ENCODE measurements around the gene GAP43. TPM values are rescaled to one million over a fixed set of nuclear protein-coding genes. Genes with fewer than 3 reads are reported as not detected.

The GAP43 gene
- total RNA-seq, 1 donor from 2014 or later, result 5.7 TPM

- H3K27ac Mint-ChIP-seq, result no peak overlapping the region
- no peaks in the 10 kb centered on the region for H3K27me3 Mint-ChIP-seq (ENCODE audit: low read depth)
- peaks cover 4% of the 10 kb centered on the region for H3K9me3 Mint-ChIP-seq
- H3K4me1 Mint-ChIP-seq, result peaks cover under 1% of the 10 kb centered on the region
- H3K36me3 Mint-ChIP-seq, result no peaks in the 10 kb centered on the region
- no peak for DNase-seq (ENCODE audit: low spot score in 2 of 2, unreplicated experiment in 2 of 2)
- TF ChIP-seq, protein P1, sequence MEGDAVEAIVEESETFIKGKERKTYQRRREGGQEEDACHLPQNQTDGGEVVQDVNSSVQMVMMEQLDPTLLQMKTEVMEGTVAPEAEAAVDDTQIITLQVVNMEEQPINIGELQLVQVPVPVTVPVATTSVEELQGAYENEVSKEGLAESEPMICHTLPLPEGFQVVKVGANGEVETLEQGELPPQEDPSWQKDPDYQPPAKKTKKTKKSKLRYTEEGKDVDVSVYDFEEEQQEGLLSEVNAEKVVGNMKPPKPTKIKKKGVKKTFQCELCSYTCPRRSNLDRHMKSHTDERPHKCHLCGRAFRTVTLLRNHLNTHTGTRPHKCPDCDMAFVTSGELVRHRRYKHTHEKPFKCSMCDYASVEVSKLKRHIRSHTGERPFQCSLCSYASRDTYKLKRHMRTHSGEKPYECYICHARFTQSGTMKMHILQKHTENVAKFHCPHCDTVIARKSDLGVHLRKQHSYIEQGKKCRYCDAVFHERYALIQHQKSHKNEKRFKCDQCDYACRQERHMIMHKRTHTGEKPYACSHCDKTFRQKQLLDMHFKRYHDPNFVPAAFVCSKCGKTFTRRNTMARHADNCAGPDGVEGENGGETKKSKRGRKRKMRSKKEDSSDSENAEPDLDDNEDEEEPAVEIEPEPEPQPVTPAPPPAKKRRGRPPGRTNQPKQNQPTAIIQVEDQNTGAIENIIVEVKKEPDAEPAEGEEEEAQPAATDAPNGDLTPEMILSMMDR (IDR thresholded peaks at IDR 0.05; ENCODE audit: unreplicated experiment), result no peak
- no peak overlapping the region for H3K4me3 Mint-ChIP-seq
Measured at GRCh38 chr3:115581362-115582135, 41.8 kb upstream of the GAP43 start.

DNA sequence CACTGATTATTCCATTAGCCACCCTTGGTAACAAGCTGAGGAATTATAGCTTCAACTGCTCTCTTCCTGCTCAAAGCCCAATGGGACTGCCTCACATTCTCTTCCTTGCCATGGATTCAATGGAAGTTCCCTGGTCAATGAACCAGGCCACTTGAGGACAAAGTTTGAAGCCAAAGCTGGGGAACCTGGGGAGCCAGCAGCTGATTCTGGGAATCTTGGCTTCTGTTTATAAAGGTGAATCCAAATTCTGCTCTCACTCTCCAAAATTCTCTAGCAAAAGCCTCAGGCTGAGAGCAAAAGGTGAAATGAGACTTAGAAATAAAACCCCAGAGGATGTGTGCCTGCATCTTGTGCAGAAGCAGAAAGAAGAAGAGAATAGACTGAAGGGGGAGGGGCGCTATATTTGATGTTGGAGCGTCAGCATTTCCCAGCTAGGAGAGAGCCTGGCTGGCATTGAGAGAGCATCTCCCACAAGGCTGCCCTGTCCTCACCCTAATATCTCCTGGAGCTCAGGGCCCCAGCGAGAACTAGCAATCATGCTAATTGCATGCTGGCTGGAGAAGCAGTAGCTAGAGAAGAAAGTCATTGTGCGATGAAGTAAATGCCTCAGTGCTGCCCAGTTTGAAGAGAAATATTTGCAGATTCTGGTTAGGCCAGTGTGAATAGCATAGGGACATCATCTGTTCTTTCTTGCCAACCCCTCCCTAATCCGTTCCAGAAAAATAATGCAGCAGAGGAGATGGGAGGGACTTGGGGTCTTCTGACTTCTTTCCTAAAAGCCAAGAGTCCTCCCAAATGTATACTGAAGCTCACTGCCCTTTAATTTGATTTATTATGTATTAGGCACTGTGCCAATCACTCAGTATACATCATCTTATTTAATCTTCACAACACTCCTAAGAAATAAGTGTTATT is 34.9 kb upstream of the GAP43 start:
- peaks cover 9% of the 10 kb centered on the region for H3K9me3 Mint-ChIP-seq
- peaks cover 2% of the 10 kb centered on the region for H3K27me3 Mint-ChIP-seq (ENCODE audit: low read depth)
- DNase-seq (ENCODE audit: low spot score in 2 of 2, unreplicated experiment in 2 of 2), result no peak
- H3K4me1 Mint-ChIP-seq, result peaks cover 1% of the 10 kb centered on the region
- no peaks in the 10 kb centered on the region for H3K36me3 Mint-ChIP-seq
- TF ChIP-seq, protein P1 (IDR thresholded peaks at IDR 0.05; ENCODE audit: unreplicated experiment), result no peak
- no peak overlapping the region for H3K4me3 Mint-ChIP-seq
- H3K27ac Mint-ChIP-seq, result no peak overlapping the region

GRCh38 chr3:115590873-115591272 is 32.4 kb upstream of the GAP43 start:
- TF ChIP-seq, protein P1 (IDR thresholded peaks at IDR 0.05; ENCODE audit: unreplicated experiment), result no peak
- Mint-ChIP-seq H3K27me3 (ENCODE audit: low read depth) (peaks cover 2% of the 10 kb centered on the region), H3K9me3 (peaks cover 27% of the 10 kb centered on the region), H3K27ac (no peak overlapping the region), H3K4me3 (no peak overlapping the region), H3K4me1 (peaks cover 1% of the 10 kb centered on the region), H3K36me3 (peaks cover 3% of the 10 kb centered on the region)
- no peak for DNase-seq (ENCODE audit: low spot score in 2 of 2, unreplicated experiment in 2 of 2)

GRCh38 chr3:115595611-115596275 is 27.6 kb upstream of the GAP43 start:
- Mint-ChIP-seq H3K4me3 (no peak overlapping the region), H3K36me3 (peaks cover 5% of the 10 kb centered on the region), H3K4me1 (no peaks in the 10 kb centered on the region), H3K9me3 (peaks cover 50% of the 10 kb centered on the region), H3K27me3 (ENCODE audit: low read depth) (no peaks in the 10 kb centered on the region), H3K27ac (no peak overlapping the region)
- no peak for DNase-seq (ENCODE audit: low spot score in 2 of 2, unreplicated experiment in 2 of 2)
- TF ChIP-seq, protein P1 (IDR thresholded peaks at IDR 0.05; ENCODE audit: unreplicated experiment), result no peak

GRCh38 chr3:115598216-115598615 is 25.1 kb upstream of the GAP43 start:
- no peak overlapping the region for H3K27ac Mint-ChIP-seq

More at GRCh38 chr3:115598216-115598615, 25.1 kb upstream of the GAP43 start:
- Mint-ChIP-seq H3K36me3 (peaks cover 5% of the 10 kb centered on the region), H3K4me3 (no peak overlapping the region), H3K9me3 (peaks cover 47% of the 10 kb centered on the region), H3K4me1 (no peaks in the 10 kb centered on the region), H3K27me3 (ENCODE audit: low read depth) (no peaks in the 10 kb centered on the region)
- TF ChIP-seq, protein P1 (IDR thresholded peaks at IDR 0.05; ENCODE audit: unreplicated experiment), result no peak
- DNase-seq (ENCODE audit: low spot score in 2 of 2, unreplicated experiment in 2 of 2), result no peak
